GM12865 (cell line): Measurements from ENCODE around the gene NEURL4.

Experiments
- DNase-seq: peaks from one replicate; pipeline ENCODE4 v3.0.0; 2010; ENCODE audit warnings: low read depth
- H3K4me3 ChIP-seq: 2 replicates; pipeline ENCODE4 v1.5.1; 2011; ENCODE audit warnings: mild to moderate bottlenecking, low read depth, low read length, control low read depth
- CTCF ChIP-seq: IDR thresholded peaks from 2 replicates; pipeline ENCODE4 v1.5.1; 2011; ENCODE audit warnings: low read length, control low read depth, low read depth, inconsistent platforms; ENCODE audit not compliant: insufficient read depth; ENCODE audit errors: missing control alignments

Gene NEURL4

GRCh38 chr17:7307686-7308624 is 21.2 kb downstream of the NEURL4 start:
- H3K4me3 ChIP-seq, result peak overlapping the region; percentile 80
- DNase-seq, result peak; percentile 69
- peak; percentile 19 for TF ChIP-seq CTCF

GRCh38 chr17:7306911-7307685 is 22.0 kb downstream of the NEURL4 start, which contains the start of gene EIF5A:
Gene EIF5A, plus strand, starts transcription at chr17:7307628. Its CDS starts 2,008 bp downstream, at chr17:7309636.
- no peak for TF ChIP-seq CTCF
- peak within 1 kb of the TSS; percentile 80 for H3K4me3 ChIP-seq
- DNase-seq, result peak; percentile 100

- TF ChIP-seq CTCF, result no peak
- no peak for DNase-seq
- H3K4me3 ChIP-seq, result no peak overlapping the region
Measured at GRCh38 chr17:7304179-7304578, 25.0 kb downstream of the NEURL4 start.

- no peak overlapping the region; the same call in 1 of the 2 replicates for H3K4me3 ChIP-seq
- peak; percentile 85 for DNase-seq
- peak; percentile 91 for TF ChIP-seq CTCF
Measured at GRCh38 chr17:7296189-7296861, 32.8 kb downstream of the NEURL4 start.

GRCh38 chr17:7295230-7296180 is 33.6 kb downstream of the NEURL4 start:
- peak overlapping the region; percentile 13; the same call in 1 of the 2 replicates for H3K4me3 ChIP-seq
- no peak for TF ChIP-seq CTCF
- no peak for DNase-seq
